GM21825 (cell line): Measurements from ENCODE around the gene MBNL2.

ENCODE experiments used
- ATAC-seq: cut with Tn5 transposase; IDR thresholded peaks from one replicate; pipeline ENCODE4 v1.9.1; 2021; ENCODE audit warnings: mild to moderate bottlenecking, moderate library complexity; ENCODE audit not compliant: unreplicated experiment

MBNL2 gene

DNA sequence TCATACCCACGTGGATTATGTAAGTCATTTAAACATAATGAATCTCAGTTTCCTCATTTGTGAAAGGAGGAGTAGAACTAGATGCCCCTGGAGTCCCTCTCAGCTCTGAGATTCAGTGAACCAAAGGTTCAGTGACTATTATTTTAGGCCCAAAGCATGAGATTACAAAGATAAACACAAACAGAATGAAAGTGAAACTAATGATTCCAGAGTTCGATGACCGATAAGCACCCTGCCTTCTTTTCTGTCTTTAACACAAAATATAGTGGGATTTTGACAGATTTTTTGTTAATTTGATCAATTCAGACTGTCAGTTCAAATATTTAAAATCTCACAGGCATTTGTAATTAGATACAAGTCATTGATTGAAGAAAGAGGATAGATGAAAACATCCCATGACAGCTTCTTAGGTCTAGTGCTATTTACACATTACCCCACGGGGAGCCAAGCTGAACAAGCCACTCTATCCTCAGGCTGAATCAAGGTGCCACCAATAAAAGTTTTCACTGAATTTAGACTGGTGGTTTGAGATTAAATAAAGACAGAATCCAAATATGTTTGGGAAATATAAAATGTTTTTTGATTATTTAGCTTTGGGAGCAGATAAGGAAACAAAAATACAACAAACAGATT, 147.2 kb downstream of the MBNL2 start:
- ATAC-seq: peak; percentile 70

DNA sequence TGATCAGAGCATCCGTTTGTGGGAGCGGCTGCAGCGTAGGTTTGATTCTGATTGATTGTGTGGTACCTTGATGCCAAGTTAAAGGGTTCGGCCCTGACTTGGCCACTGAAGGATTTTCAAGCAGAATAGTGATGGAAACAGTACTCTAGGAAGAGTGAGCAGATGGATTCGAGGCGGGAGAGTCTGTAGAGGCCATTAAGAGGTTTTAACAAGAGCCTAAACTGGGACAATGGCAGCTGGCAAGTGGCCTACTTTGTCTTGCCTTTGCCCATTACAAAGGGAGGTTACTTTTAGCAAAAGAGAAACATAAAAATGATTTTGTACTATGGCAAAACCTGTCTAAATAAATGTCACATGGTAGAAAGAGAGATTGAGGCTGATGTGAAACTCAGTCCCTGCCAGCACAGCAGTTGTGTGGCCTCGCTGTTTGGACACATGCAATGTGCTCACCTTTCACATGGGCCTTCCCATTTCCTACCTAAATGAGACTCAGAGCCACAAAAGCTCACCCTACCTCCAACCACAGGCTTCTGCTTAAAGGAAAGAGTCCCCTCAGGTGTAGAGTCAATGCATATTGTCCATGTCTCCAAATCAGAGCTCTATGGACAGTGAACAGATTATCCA, 149.5 kb downstream of the MBNL2 start:
- ATAC-seq: no peak

DNA sequence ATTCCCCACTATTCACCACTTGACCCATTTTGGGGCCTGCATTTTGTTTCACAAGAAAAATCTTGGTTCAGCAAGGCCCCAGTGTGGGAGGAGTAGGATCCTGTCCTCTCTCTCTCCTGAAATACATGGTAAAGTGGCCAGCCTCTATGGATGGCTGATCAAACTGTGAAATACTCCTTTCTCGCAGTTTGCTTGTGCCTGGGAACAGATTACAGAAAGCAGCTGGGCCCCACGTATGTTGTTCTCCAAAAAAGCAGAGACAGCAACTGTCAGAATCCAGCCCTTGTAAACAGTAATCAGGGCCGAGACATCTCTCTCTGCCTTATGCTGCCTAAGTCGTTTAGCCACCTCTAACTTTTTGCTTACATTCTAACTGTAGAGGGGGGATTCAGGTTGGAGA, 150.8 kb downstream of the MBNL2 start:
- ATAC-seq: no peak

GRCh38 chr13:97373787-97374186, 151.7 kb downstream of the MBNL2 start:
- no peak for ATAC-seq

DNA sequence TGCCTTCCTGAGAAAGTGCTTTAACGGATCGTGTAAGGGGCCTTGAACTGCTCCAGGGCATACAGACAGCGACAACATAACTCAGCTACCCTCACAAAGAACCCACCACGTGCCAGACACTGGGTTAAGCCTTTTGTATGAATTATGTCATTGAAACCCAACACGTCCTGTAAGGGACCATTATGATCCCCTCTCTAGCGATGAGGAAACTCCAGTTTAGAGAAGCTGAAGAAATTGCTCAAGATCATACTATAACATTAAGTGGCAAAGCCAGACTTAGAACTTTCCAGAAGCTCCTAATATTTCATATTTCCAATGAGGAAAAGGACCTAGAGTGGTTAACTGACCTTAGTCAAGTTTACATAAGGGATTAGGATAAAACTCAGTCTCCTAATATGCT, 154.8 kb downstream of the MBNL2 start:
- no peak for ATAC-seq

DNA sequence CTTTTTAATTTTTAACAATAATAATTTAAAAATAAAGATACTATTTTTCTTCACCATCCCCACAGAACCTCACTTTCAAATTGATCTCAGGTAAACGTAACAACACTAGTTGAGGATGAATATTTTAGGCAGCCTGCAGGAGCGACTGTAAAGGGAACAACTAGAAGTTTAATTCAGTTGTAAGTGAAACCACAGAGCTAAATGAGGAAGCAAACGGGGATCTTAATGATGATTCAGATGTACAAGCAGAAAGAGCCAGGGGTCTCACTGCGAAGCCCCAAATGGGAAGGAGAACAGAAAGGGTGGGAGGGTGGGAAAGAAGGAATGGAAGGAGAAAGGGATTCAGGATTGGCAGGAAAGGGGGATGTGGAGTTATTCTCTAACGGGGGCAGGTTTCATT, 157.3 kb downstream of the MBNL2 start:
- ATAC-seq: no peak

DNA sequence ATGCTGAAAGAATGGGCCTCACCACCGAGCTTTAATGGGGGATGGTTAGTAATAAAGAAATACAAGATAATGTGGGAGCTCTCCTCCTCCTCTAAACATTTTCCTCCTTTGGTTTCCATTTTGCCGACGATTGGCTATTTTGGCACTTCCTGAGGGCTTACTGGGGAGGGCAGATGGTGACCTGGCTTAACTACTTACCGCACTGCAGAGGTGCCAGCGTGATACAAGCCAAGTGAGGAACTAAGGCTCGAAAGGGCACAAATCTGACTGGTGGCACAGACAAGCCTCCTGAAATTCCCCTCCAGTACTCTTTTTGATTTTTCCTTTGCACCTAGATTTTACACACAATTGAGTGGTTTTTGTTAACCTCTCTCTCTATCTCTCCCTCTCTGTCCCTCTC, 158.6 kb downstream of the MBNL2 start:
- no peak for ATAC-seq

- ATAC-seq: no peak
Measured at GRCh38 chr13:97381189-97381588, 159.1 kb downstream of the MBNL2 start.

GRCh38 chr13:97382276-97382675, 160.1 kb downstream of the MBNL2 start:
- ATAC-seq: no peak

DNA sequence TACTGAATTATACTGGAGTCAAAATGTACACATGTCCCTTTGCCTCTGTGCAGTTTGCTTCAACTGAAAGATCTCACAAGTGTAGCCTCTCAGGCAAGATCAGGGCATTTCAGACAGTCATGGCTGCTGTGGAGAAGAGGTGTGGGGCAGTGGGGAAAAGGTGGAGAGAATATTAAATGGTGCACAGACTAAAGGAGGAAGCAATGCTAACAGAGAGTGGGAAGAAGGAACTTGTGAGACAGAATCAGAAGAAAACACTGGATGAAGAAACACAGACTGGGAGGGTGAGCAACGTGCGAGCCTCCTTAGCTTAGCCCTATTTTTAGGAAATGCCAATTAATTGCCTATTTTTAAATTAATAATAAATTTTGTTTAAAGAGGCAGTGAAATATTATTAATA, 162.2 kb downstream of the MBNL2 start:
- ATAC-seq: no peak

GRCh38 chr13:97385146-97385545, 163.0 kb downstream of the MBNL2 start:
- ATAC-seq: no peak

GRCh38 chr13:97385854-97386253, 163.7 kb downstream of the MBNL2 start:
- ATAC-seq: no peak

- ATAC-seq: no peak
Measured at GRCh38 chr13:97386801-97387484, 164.8 kb downstream of the MBNL2 start.

GRCh38 chr13:97387485-97387839, 165.3 kb downstream of the MBNL2 start:
- no peak for ATAC-seq

DNA sequence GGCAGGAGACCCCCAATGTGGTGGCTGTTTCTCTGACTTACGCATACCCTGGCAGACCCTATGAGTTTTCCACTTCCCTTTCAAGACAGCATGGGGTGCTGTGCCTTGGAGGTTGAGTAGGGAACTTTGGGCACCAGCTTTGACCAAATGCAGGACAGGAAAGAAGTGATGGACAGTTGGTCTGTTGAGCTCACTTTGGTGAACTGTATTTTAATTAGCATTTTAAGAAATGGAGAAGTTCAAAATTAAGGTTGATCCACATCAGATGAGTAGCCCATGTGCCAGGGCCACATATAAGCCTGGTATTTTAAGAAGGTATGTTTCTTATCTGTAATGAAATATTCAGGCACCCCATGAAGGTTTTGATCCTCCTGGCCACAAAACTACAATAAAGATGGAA, 165.8 kb downstream of the MBNL2 start:
- ATAC-seq: no peak

GRCh38 chr13:97388373-97388772, 166.2 kb downstream of the MBNL2 start:
- ATAC-seq: no peak

- ATAC-seq: no peak
Measured at GRCh38 chr13:97390941-97391600, 168.9 kb downstream of the MBNL2 start.

DNA sequence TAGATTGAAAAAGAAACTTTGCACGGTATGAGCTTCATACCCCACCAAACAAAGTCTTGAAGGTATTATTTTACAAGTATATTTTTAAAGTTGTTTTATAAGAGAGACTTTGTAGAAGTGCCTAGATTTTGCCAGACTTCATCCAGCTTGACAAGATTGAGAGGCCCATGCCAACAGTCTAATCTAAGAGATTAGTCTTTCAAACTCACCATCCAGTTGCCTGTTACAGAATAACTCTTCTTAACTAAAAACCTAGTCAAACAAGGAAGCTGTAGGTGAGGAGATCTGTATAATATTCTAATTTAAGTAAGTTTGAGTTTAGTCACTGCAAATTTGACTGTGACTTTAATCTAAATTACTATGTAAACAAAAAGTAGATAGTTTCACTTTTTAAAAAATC, 169.9 kb downstream of the MBNL2 start:
- ATAC-seq: no peak

DNA sequence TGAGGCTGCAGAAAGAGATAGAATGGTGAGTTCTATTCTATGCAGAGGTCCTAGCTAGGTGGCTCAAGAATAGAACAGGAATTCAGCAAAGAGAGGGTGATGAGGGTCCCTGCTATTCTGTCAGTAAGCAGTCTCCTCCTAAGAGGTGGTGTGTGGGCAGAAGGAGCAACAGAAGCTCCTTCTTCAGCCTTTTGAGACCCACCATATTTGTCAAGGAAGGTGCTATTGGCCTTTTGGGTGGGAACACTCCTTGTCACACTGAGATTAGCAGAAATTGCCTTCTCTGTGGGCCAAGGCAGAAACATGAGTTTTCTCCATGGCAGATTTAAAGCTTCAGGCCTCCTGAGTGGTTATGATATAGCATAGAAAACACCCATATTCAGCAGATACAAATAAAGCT, 172.4 kb downstream of the MBNL2 start:
- ATAC-seq: no peak

- ATAC-seq: no peak
Measured at GRCh38 chr13:97395447-97396136, 173.5 kb downstream of the MBNL2 start.

- ATAC-seq: no peak
Measured at GRCh38 chr13:97397267-97397666, 175.1 kb downstream of the MBNL2 start.
